Activated CD4-positive, alpha-beta T cell treated with anti-CD3 and anti-CD28 coated beads for 1 hour (primary cell): ENCODE measurements around the gene FARSA.
"Not testable (repeated sequence)": the region's sequence is repeated elsewhere in the genome, so short reads cannot be mapped to it uniquely, and the experiment has no call there.

Experiments
- DNase-seq: peaks from one replicate; pipeline ENCODE4 v3.0.0-alpha.2; 2020

The FARSA gene

DNA sequence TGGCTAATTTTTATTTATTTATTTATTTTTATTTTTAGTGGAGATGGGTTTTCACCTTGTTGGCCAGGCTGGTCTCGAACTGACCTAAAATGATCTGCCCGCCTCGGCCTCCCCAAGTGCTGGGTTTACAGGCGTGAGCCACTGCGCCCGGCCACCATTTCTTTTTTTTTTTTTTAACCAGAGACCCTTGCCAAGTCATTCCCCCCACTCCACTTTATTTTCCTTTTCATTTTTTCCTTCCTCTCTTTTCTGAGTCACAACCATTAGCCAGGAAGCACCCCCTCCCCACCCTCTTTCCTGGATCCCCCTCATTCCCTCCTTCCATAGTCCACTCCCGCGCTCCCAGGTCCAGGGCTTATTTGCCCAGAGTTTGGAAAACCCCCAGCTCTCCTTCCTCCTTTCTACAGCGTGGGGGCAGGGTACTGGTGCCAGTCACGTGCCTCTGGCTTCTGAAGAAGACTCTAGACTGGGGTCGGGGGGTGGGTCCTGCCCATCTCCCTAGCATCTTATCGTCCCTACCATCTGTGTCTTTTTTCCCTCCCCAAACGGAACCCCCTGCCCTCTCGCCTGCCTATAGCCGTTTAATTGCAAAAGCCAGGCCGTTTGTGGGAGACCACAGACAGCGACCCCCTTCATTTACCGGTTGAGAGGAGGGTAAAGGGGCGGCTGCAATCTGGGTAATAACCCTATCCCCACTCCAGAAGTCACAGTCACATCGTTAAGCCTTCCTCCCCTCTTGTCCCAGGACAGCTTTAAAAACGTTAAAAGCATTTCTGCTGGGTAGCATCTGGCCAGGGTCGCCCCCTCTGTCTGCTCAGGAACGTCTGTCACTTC, 3.8 kb upstream of the FARSA start:
- DNase-seq, result no peak

DNA sequence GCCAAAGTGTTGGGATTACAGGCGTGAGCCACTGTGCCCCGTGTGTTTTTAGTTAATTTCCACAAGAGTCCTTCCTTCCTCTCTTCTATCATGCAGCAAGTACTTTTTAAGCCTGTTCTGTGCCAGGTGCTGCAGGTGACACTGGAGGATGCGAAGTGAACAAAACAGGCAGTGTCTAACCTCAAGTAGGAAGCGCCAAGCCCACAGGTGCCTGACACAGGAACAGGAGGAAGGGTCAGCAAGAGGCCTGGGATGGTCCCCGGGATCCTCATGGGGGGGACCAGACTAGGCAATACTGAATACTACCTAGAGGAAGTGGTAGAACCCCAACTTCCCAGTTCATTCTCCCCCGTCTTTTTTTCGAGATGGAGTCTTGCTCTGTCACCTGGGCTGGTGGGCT, 3.1 kb upstream of the FARSA start:
- no peak for DNase-seq

GRCh38 chr19:12935071-12935470, 1.6 kb upstream of the FARSA start:
- no peak for DNase-seq

- no peak for DNase-seq
These were observed 872 bp downstream of the FARSA start for GRCh38 chr19:12932392-12933286.

- no peak for DNase-seq
These were observed 3.4 kb downstream of the FARSA start for GRCh38 chr19:12930002-12930645.

- no peak for DNase-seq
These were observed 8.7 kb downstream of the FARSA start for GRCh38 chr19:12924621-12925310.

GRCh38 chr19:12922959-12923358, 10.6 kb downstream of the FARSA start:
- DNase-seq, result no peak

DNA sequence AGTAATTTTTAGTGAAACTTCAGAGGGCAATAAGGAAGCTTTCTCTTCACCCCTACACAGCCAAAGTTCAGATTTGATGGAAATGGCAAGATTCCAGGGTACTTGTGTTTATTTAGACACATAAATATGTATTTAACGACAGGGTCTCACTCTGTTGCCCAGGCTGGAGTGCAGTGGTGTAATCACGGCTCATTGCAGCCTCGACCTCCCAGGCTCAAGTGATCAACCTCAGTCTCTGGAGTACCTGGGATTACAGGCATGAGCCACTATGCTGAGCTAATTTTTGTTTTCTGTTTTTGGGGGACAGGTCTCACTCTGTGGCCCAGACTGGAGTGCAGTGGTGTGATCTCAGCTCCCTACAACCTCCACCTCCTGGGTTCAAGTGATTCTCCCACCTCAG, 12.5 kb downstream of the FARSA start:
- no peak for DNase-seq

GRCh38 chr19:12918253-12918652, 15.3 kb downstream of the FARSA start:
- DNase-seq, result no peak

GRCh38 chr19:12915860-12916259, 17.7 kb downstream of the FARSA start:
- not testable (repeated sequence) for DNase-seq

GRCh38 chr19:12913851-12914690, 19.4 kb downstream of the FARSA start:
- peak; percentile 38 for DNase-seq

- no peak for DNase-seq
These were observed 20.4 kb downstream of the FARSA start for GRCh38 chr19:12913011-12913561.

DNA sequence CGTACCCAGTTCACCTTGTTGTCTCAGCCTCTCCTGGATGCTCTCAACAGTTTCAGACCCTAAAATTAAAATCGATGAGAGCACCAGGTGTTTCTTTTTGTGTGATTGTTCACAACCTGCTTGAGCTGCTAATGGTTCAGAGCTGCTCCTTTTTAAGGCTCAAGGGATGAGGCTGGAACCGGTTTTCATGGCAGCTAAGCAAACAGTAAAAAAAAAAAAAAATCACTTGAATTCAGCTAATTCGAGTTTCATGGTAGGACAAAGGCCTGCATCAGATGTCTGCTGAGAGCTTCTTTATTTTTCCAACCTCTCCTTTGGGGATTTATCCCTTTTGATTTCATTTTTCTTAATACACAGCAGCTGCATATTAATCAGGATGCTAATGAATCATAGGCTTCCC, 20.9 kb downstream of the FARSA start:
- DNase-seq, result no peak

- no peak for DNase-seq
These were observed 26.3 kb downstream of the FARSA start for GRCh38 chr19:12907166-12907565.

GRCh38 chr19:12899891-12900518, 33.5 kb downstream of the FARSA start:
- no peak for DNase-seq

GRCh38 chr19:12896460-12896859, 37.1 kb downstream of the FARSA start:
- DNase-seq, result no peak

GRCh38 chr19:12893582-12893981, 39.9 kb downstream of the FARSA start:
- no peak for DNase-seq

DNA sequence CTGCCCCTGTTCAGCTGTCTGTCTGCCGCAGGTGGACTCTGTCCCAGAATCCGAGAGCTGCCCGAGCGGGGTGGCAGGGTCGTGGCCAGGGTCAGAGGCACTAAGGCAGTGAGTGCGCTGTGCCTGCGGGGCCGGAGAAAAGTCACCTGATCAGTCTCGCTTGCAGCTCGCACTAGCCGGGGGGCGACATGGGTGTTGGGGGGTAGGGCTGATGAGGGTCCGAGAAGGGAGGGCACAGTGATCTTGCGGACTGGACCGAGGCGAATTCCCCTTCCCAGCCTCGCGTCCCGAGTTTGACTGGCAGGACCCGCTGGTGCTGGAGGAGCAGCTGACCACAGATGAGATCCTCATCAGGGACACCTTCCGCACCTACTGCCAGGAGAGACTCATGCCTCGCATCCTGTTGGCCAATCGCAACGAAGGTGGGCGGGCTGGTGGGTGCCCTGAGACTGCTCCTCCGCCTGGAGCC, 41.9 kb downstream of the FARSA start:
- DNase-seq, result no peak

DNA sequence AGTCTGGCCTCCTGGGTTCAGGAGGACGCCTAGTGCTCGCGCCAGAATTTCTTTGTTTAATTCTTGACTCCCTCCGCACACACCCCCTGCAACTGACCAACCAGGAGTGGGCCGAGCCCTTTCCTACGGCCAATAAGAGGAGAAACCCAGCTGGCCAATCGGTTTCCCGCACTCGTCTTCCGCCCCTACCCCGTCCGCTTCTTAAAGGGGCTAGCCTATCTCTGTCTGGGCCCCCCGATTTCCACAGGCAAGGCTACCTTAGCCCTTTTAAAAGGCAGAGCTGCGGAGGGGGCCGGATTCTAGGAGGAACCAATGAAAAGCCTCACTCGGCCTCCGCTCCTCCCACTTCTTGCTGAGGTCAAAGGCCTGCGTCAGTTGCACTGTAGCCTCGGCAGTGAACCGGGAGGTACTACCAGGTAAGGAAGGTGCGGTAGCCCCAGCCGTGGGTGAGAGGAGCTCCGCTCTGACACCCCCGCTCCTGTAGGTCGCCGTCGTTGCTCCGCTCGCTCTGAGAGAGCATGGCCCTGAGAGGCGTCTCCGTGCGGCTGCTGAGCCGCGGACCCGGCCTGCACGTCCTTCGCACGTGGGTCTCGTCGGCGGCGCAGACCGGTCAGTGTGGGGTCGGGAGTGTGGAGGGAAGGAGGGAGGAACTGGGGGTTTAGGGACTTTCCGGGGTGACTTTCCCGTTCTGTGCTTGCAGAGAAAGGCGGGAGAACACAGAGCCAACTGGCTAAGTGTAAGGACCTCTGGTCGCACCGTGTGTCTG, 42.5 kb downstream of the FARSA start, which contains the start of gene GCDH:
GCDH (plus strand) TSS at position 374 of the 766 bp plus-strand sequence; CDS start at position 519, 145 bp downstream.
- peak; percentile 93 for DNase-seq

DNA sequence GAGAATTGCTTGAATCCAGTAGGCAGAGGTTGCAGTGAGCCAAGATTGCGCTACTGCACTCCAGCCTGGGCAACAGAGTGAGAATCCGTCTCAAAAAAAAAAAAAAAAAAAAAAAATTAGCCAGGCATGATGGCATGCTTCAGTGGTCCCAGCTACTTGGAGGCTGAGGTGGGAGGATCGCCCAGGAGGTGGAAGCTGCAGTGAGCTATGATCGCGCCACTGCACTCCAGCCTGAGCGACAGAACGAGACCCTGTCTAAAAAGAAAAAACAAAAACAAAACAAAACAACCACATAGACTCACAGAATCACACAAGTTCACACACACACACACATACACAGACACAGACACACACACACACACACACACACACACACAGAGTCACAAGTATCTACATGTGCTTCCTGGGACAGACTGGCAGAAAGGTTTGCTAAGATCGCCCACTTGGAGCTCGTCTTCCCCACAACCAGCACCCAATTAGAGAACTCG, 43.2 kb downstream of the FARSA start:
- not testable (repeated sequence) for DNase-seq
